Stimulated activated CD8-positive, alpha-beta memory T cell treated with anti-CD3 and anti-CD28 coated beads, Interleukin-4, amount 100 ng/mL, for 1 hour (primary cell): Measurements from ENCODE around the gene TYW1B.
"Not testable (repeated sequence)": the region's sequence is repeated elsewhere in the genome, so short reads cannot be mapped to it uniquely, and the experiment has no call there.

Experiments
- DNase-seq, 2 donors: peaks; one replicate each; pipeline ENCODE4 v3.0.0-alpha.2; 2020; ENCODE audit warnings: low read depth in 2 of 2, low spot score in 1 of 2

The TYW1B gene

DNA sequence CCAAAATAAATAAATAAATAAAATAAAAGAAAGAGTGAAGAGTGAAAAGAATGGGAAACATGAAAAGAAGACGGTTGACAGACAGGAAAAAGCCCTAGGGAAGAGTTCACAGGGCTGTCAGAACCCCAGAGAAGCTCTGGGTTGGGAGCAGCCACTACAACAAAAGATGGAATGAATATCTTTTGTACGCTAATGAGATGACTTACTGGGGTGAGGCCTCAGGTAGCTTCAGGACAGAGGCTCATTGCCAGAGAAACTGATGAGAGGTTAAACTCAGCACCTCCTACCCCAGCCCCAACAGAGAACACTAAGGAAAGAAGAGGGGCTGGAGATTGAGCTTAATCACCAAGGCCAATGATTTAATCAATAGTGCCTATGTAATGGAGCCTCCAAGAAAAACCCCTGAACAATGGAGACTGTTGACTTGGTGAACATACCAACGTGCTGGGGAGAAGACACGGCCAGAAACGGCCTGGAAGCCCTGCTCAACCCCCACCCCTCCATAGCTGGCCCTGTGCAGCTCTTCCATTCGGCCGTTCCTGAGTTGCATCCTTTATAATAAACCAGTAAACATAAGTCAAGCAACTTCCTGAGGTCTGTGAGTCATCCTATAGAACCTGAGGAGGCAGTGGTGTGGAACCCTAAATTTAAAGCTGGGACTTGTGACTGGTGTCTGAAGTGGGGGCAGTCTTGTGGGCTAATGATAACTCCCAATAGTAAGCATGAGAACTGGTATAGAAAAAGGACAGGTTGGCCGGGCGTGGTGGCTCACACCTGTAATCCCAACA, 11.4 kb downstream of the TYW1B start:
- DNase-seq, result not testable (repeated sequence)

DNA sequence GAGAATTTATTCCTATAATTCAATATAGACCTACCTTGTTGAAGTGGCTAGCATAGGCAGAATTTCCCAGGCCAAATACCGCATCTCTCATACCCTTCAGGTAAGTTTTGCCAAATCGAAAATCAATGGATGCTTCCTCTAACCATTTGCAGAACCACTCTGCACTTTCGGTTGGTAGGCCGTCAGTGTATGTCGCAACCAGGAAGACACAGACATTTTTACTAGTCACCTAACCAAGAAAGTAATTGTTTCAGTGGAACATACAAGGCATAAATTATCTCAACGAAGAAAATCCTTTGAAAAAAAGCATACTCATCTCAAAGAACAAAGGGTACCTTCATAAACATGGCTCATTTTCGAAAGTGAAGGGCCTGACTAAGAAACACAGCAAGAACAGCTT, 17.6 kb downstream of the TYW1B start:
- not testable (repeated sequence) for DNase-seq

DNA sequence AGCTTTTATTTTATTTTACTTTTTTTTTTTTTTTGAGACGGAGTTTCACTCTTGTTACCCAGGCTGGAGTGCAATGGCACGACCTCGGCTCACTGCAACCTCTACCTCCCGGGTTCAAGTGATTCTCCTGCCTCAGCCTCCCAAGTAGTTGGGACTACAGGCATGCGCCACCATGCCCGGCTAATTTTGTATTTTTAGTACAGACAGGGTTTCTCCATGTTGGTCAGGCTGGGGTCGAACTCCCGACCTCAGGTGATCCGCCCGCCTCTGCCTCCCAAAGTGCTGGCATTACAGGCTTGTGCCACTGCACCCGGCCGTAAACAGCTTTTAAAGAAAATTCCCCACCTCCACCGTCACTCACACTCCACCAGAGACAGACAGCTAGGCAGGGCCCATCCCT, 19.5 kb downstream of the TYW1B start:
- DNase-seq, result not testable (repeated sequence)

DNA sequence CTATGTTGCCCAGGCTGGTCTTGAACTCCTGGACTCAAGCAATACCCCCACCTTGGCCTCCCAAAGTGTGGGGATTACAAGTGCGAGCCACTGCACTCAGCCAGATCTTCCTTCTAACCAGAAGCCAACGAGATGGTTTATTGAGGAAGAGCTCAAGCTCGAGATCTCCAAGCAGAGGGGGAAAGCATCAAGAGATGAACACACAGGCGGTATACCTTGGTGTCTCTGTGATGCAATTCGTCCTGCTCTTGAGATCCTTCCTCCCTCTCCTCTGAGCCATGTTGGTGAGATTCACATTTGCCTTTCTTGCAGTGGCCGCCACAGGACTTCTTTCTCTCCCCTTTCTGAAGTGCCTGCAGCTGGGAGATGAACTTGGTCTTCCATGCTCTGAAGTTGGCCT, 21.1 kb downstream of the TYW1B start:
- DNase-seq, result not testable (repeated sequence)

DNA sequence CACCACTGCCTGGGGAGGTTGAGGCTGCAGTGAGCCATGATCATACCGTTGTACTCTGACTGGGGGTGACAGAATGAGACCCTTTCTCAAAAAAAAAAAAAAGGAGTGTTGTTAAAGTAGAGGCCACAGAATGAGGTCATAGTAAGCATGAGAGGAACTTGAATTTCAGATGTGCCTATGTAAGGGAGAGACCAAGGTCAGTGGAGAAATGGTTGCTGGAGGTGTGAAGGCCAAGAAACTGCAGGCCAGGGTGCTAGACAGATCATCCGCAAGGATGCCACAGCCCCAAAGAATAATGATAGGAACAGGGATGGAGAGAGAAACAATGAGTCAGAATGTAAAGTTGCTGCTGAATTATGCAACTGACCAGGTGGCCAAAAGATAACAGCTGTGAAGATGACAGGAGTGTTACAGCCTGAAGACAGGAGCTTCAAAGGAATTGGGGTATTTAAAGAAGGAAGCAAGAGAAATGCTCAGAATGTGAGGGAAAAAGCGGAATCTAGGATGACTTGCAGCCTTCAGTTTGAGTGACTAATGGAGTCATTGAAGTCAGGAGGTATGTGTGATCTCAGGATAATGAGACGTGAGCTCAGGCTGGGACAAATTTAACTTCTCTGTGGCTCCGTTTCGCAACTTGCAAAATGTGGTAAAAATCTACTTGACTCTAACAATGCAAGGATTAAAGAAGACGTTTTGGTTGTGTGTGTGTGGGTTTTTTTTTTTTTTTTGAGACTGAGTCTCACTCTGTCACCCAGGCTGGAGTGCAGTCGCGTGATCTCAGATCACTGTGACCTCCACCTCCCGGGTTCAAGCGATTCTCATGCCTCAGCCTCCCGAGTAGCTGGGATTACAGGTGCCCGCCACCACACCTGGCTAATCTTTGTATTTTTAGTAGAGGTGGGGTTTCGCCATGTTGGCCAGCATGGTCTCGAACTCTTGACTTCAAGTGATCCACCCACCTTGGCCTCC, 22.2 kb downstream of the TYW1B start:
- no peak for DNase-seq

DNA sequence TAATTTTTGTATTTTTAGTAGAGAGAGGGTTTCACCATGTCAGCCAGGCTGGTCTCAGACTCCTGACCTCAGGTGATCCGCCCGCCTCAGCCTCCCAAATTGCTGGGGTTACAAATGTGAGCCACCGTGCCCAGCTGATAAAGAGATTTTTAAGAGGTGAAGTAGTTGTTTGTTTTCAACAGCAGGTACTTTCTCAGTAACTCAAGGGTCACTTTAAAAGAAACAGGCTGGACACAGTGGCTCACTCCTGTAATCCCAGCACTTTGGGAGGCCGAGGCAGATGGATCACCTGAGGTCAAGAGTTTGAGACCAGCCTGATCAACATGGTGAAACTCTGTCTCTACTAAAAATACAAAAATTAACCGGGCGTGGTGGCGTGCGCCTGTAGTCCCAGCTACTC, 24.2 kb downstream of the TYW1B start:
- DNase-seq, result not testable (repeated sequence)

DNA sequence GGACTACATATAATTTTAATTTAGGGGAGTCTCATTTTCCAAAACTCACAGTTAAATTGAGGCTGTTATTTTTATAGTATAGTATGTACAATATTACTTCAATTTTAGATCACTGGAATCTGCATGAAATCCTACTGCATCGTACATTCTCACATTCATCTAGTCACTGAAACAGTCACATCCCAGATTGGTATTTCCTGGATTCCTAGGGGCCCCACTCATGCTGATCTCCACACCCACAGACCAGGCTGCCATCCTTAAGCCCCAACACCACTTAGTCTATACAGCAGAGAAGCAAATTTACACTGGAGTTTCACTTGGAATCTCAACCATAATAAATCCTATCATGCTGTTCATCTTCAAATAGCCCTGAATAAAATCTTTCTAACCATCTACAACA, 26.4 kb downstream of the TYW1B start:
- DNase-seq, result not testable (repeated sequence)

DNA sequence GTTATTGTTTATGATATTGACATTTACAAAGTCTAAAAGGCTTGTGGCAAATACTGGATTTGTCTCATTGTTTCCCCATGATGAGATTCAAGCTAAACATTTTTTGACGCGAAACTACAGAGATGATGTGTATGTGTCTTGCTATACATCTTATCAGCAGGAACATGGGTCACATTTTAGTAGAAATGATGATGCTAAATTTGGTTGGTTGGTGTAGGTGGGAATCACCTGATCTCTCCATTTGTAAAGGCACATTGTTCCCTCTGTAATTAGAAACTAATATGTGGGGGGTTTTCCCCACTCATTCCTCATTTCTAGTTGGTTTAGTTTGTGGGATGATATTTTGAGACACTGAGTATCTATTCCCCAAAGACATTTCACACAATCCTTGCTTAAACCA, 32.6 kb downstream of the TYW1B start:
- DNase-seq, result not testable (repeated sequence)

DNA sequence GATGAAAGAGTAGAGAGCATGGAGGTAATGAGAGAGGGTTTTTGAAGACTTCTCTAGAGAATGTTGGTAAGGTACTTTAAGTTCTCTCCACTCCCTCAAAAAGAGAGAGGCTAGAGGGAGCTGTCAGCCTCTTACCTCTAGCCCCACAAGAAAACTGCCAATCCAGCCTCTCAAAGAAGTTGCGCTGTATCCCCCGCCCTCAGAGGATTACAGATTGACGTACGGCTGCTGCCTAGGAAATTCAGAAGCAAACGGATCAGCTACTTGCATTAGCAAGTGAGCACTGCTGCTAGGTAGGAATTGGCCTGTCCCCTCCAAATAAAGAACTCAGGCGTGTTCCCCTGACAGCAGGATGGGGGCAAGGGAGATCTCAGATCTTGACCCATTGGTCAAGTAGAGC, 34.2 kb downstream of the TYW1B start:
- no peak for DNase-seq

DNA sequence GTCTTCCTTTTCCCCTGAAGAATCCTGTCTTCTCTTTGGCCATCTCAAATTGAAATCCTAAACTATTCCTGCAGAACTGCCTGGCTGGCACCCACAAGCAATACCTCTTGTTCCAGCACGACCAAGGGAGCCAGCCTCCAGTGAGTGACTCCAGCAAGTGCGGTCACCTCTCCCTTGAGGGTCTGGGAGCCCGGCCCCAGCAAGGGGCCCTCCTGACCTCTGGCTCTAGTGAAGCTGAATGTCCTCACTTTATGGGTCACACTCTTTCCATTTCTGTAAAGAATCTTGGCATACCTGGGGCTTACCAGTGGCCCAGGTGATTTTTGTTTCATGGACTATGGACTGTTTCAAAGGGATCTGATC, 37.3 kb downstream of the TYW1B start:
- not testable (repeated sequence) for DNase-seq

DNA sequence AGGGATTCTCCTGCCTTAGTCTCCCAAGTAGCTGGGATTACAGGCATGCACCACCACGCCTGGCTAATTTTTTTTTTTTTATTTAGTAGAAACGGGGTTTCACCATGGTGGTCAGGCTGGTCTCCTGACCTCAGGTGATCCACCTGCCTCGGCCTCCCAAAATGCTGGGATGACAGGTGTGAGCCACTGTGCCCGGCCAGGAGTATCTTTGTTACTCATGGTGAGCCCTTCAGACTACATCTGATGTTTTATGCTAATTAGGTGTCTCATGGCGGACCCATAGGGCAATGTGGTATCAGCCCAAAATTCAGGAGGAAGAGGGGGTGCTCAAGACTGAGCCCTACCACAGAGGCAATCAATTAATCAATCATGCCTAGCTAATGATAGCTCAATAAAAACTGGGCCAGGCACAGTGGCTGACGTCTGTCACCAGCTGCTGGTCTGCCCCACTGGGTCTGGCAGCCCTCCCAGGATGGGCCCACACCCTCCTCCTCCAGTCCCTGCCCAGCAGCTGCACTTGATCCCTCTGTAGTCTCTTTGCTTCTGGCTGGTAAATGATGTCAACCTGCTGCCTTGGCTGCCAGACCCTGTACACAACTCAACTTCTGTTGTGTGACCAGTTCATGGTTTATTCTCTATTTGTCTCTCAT, 37.8 kb downstream of the TYW1B start:
- DNase-seq, result not testable (repeated sequence)

DNA sequence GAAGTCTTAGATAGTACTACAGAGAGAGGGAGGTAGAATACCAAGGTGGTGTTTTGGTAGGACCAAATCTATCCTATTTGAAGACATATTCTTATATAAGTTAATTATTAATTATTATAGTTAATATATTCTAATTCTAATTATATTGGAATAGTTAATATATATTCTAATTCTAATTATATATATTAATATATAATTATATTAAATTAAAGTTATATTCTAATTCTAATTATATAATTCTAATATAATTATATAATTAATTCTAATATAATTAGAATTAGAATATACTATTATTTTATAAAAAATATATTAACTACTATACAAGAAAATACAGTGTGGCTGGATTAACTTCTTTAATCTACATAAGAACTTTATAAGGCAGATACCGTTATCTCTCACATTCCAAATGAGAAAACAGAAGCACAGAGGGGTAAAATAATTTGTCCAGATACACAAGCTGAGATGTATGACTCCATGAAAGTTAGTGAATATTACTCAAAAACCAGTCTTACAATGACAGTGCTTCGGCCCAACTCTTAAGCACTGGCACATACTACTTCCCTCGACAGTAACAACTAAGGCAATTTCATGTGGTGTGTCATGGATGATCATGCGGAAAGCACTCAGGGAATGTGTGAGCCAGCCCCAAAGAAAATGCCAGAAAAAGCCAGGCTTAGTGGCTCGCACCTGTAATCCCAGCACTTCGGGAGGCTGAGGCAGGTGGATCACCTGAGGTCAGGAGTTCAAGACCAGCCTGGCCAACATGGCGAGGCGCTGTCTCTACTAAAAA, 42.6 kb downstream of the TYW1B start:
- no peak for DNase-seq

DNA sequence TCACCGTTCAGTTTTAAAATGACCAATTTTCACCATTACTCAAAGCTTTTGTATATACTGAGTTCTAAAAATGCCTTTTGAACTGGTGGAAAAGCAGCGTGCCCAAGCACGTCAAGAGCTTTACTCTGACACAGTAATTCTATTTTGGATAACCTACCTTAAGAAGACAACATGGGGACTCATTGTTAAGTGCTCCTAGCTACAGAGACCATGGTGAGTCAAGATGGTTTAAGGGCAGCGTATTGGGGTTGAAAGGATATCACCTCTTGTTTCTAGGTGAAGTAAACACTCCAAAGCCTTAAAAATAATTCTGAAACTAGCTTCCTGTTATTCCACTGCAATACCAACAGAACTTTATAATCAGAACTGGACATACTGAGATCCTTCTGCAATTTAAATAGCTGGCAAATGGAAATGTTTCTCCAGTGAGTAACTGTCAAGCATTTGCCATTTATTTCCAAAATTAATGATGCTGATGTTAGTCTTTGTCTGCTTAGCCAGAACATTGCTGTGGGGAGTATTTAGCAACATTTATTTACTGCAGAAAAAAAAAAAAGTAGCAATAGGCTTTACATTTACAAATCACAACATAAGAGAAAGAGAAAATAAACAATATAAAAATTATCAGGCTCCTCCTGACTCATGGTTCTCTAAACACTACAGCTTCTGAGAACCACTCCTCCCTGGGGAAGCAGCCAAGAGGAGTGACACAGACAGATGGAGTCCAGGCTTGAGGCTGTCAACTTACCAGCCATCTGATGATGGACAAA, 44.2 kb downstream of the TYW1B start:
- DNase-seq, result not testable (repeated sequence)

DNA sequence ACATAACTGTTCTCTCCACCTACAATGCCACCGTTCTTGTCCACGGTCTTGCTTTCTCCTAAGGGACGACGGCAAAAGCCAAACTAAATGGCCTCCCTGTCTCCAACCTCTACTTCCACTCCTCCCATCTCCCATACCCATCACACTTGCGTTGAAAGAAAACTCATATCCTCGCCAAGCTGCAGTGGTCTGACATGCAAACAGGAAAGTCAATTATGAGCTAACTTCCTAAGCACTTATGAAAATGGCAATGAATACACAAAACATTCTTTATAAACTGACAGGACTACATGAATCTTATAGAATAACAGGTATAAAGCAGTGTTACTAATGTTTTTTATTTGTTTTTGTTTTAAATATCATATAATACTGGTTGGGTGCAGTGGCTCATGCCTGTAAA, 46.4 kb downstream of the TYW1B start:
- DNase-seq, result no peak

DNA sequence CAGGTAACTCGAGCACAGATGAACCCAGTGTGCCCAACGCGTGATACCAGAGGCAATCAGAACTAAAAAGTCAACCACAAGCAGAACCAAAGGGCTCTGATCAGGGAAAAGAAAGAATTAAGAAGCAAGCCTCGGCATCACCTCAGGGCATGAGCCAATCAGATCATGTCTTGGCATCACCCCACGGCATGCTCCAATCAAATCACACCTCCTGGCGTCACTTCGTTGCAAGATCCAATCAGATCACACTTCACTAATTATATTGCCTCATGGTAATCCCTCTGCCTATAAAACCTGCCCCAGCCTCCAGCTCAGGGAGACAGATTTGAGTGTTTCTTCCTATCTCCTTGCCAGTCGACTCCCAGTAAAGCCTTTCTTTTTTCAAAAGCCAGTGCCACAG, 46.8 kb downstream of the TYW1B start:
- DNase-seq, result no peak

DNA sequence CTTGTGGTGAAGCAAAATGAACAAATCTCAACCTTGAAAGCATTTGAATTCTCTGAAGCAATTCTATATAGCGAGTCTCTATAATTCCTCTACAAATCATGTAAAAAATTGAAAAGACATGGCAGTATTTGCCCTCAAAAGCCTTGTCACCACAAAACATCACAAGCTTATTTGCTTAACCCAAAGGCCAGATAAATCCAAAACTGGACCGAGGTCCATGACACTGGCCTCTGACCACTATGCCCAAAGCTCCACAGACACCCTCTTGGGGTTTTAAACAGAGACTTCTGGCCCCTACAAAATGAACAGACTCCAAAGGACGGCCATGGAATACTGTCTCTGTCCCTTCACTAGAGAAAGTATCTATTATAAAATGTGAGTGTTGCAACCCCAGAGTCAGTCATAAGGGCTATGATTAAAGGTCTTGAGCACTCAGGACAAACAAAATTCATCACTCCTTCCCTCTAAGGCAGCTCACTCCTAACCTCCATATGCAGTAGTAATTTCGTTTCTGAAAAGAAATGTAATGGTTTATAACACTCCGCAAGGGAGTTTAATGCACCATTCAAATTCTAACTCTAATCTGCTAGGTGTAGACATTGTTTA, 47.6 kb downstream of the TYW1B start:
- DNase-seq, result not testable (repeated sequence)

DNA sequence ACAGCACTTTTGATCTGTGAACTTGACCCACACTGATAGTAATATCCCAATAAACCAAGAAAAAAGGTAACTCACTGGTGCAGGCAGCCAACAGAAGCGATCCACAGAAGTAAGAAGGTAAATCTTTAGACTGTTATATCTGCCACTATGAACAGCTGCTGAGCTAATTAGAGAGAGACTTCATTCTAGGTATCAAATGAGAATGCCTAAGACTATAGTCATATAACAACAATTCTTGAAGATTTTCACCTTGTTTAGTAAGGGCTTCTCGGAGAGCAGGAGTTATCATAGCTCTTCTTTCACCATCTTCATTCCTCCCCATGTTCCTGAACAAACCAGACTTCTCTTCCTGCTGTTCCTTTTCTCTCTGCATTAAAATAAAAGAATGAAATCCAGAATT, 50.8 kb downstream of the TYW1B start:
- DNase-seq, result not testable (repeated sequence)

DNA sequence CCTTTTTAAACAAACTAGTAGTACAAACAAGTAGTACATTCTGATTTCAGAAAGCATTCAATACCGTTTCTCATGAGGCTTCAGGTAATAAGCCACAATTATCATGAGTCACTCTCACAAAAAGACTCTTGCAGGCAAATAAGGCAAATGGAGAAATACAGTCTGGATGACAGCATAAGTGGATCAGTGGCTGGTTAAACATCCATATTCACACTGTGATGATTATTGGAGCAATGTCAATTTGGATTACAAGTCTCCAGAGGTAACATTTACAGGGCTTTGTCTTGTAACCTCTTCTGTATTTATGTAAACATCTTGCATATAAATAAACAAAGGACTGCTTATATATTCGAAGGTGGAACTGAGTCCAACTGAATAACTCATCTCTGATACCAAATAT, 55.4 kb downstream of the TYW1B start:
- DNase-seq, result not testable (repeated sequence)

DNA sequence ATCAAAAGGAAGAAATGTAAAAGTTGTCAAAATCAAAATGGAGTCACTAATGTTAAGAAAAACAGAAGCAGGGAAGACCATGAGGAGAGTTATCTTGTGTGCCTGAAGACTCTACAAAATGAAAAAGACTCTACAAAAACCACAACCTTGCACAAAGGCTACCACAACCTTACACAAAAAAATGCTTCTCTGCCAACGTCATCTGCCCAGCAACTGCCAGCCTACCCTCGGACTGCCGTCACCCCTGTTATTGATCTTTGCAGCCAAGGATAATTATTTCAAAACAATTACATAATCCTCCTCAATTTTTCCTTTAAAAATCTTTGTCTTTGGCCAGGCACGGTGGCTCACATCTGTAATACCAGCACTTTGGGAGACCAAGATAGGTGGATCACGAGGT, 61.0 kb downstream of the TYW1B start:
- not testable (repeated sequence) for DNase-seq

DNA sequence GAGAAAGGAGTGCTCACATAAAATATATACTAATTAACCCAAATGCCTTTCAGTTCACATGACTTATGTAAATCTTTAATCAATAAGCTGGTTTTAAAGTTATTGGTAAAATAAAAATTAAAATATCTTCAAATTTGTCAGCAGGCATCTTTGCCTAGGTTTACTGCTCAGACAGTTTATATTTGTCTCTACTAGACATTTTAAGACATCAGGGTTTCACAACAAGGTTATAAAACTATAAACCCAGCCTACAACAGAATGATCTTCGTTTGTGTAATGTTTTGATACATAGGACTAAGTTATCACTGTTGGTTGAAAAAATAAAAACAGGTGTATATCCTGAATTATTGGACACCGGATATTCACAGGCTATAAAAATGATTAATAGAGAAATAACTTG, 67.4 kb downstream of the TYW1B start:
- no peak for DNase-seq
